Measurements from ENCODE around the gene ATP1A4. TPM values are rescaled to one million over a fixed set of nuclear protein-coding genes. Genes with fewer than 3 reads are reported as not detected.

The ATP1A4 gene
- total RNA-seq, 1 experiment from 2014 or later: not detected

GRCh38 chr1:160129558-160129957 is 21.8 kb upstream of the ATP1A4 start:
- ChIA-PET POLR2A (interaction anchor here (1.0 to 1.2 kb wide), 2 partner anchors 20 to 26 kb away, joined by 3 read pairs; no protein-coding TSS in a partner anchor), CTCF (interaction anchor here (0.6 to 2.3 kb wide), 11 partner anchors 14 to 944 kb away, joined by 3 to 7 read pairs (median 4); no protein-coding TSS in a partner anchor)
- Mint-ChIP-seq H3K36me3 (ENCODE audit: insufficient read depth, unreplicated experiment) (no peaks in the 10 kb centered on the region), H3K9me3 (ENCODE audit: unreplicated experiment) (no peaks in the 10 kb centered on the region), H3K4me3 (ENCODE audit: unreplicated experiment) (no peak overlapping the region), H3K27ac (ENCODE audit: low read depth, unreplicated experiment) (no peak overlapping the region), H3K4me1 (ENCODE audit: insufficient read depth, unreplicated experiment) (peaks cover 38% of the 10 kb centered on the region), H3K27me3 (ENCODE audit: insufficient read depth, unreplicated experiment) (peaks cover 12% of the 10 kb centered on the region)
- DNase-seq (ENCODE audit: unreplicated experiment): no peak
- intact Hi-C loops (cut with micrococcal nuclease): no loop called here
- no peak for TF ChIP-seq CTCF (IDR thresholded peaks at IDR 0.05; ENCODE audit: unreplicated experiment)
- no TSS peak for BruUV-seq (replicated peaks)

- no peaks in the 10 kb centered on the region for H3K9me3 Mint-ChIP-seq (ENCODE audit: unreplicated experiment)
- DNase-seq (ENCODE audit: unreplicated experiment): no peak
- POLR2A ChIA-PET: interaction anchor here (1.0 to 1.2 kb wide), 2 partner anchors 20 to 26 kb away, joined by 3 read pairs; no protein-coding TSS in a partner anchor
- H3K27me3 Mint-ChIP-seq (ENCODE audit: insufficient read depth, unreplicated experiment): peaks cover 12% of the 10 kb centered on the region
- BruUV-seq (replicated peaks): no TSS peak
- H3K36me3 Mint-ChIP-seq (ENCODE audit: insufficient read depth, unreplicated experiment): no peaks in the 10 kb centered on the region
- no peak overlapping the region for H3K4me3 Mint-ChIP-seq (ENCODE audit: unreplicated experiment)
- CTCF ChIA-PET: interaction anchor here (0.6 to 2.3 kb wide), 11 partner anchors 14 to 194 kb away, joined by 3 to 7 read pairs (median 4); partner anchors contain the start of gene ATP1A4
- TF ChIP-seq CTCF (IDR thresholded peaks at IDR 0.05; ENCODE audit: unreplicated experiment): no peak
- H3K4me1 Mint-ChIP-seq (ENCODE audit: insufficient read depth, unreplicated experiment): peaks cover 34% of the 10 kb centered on the region
- H3K27ac Mint-ChIP-seq (ENCODE audit: low read depth, unreplicated experiment): no peak overlapping the region
- intact Hi-C loops (cut with micrococcal nuclease): no loop called here
Measured at GRCh38 chr1:160129966-160130365, 21.4 kb upstream of the ATP1A4 start.

- intact Hi-C loops (cut with micrococcal nuclease): no loop called here
Measured at GRCh38 chr1:160130486-160130885, 20.9 kb upstream of the ATP1A4 start.

GRCh38 chr1:160130939-160131338 is 20.5 kb upstream of the ATP1A4 start:
- POLR2A ChIA-PET: interaction anchor here (0.6 to 1.2 kb wide), 2 partner anchors 19 to 49 kb away, joined by 3 read pairs; no protein-coding TSS in a partner anchor
- Mint-ChIP-seq H3K27me3 (ENCODE audit: insufficient read depth, unreplicated experiment) (peaks cover 12% of the 10 kb centered on the region), H3K36me3 (ENCODE audit: insufficient read depth, unreplicated experiment) (no peaks in the 10 kb centered on the region), H3K4me1 (ENCODE audit: insufficient read depth, unreplicated experiment) (peaks cover 24% of the 10 kb centered on the region), H3K27ac (ENCODE audit: low read depth, unreplicated experiment) (no peak overlapping the region), H3K4me3 (ENCODE audit: unreplicated experiment) (no peak overlapping the region), H3K9me3 (ENCODE audit: unreplicated experiment) (no peaks in the 10 kb centered on the region)
- no peak for DNase-seq (ENCODE audit: unreplicated experiment)
- intact Hi-C loops (cut with micrococcal nuclease): no loop called here
- no TSS peak for BruUV-seq (replicated peaks)
- TF ChIP-seq CTCF (IDR thresholded peaks at IDR 0.05; ENCODE audit: unreplicated experiment): no peak
- CTCF ChIA-PET: interaction anchor here (0.6 to 2.3 kb wide), 7 partner anchors 45 to 160 kb away, joined by 3 to 7 read pairs (median 4); no protein-coding TSS in a partner anchor

More at GRCh38 chr1:160130486-160130885, 20.9 kb upstream of the ATP1A4 start:
- peaks cover 29% of the 10 kb centered on the region for H3K4me1 Mint-ChIP-seq (ENCODE audit: insufficient read depth, unreplicated experiment)
- DNase-seq (ENCODE audit: unreplicated experiment): no peak
- no peak for TF ChIP-seq CTCF (IDR thresholded peaks at IDR 0.05; ENCODE audit: unreplicated experiment)
- ChIA-PET POLR2A (interaction anchor here (0.6 to 1.2 kb wide), 3 partner anchors 19 to 50 kb away, joined by 3 read pairs; no protein-coding TSS in a partner anchor), CTCF (interaction anchor here (0.6 to 2.3 kb wide), 9 partner anchors 21 to 161 kb away, joined by 3 to 7 read pairs (median 4); partner anchors contain the start of gene ATP1A4)
- no peak overlapping the region for H3K4me3 Mint-ChIP-seq (ENCODE audit: unreplicated experiment)
- no TSS peak for BruUV-seq (replicated peaks)
- H3K9me3 Mint-ChIP-seq (ENCODE audit: unreplicated experiment): no peaks in the 10 kb centered on the region
- H3K27me3 Mint-ChIP-seq (ENCODE audit: insufficient read depth, unreplicated experiment): peaks cover 12% of the 10 kb centered on the region
- H3K36me3 Mint-ChIP-seq (ENCODE audit: insufficient read depth, unreplicated experiment): no peaks in the 10 kb centered on the region
- no peak overlapping the region for H3K27ac Mint-ChIP-seq (ENCODE audit: low read depth, unreplicated experiment)
